Pancreas (tissue), 10 donors: ENCODE results near the gene CPM. TPM values are rescaled to one million over a fixed set of nuclear protein-coding genes. Genes with fewer than 3 reads are reported as not detected.
"Not testable (repeated sequence)": the region's sequence is repeated elsewhere in the genome, so short reads cannot be mapped to it uniquely, and the experiment has no call there.

ENCODE experiments used
- ATAC-seq, 4 donors: fragments of 200-7000 bp; cut with Tn5 transposase; one replicate each; pipeline versions ENCODE4 v1.8.0 to v1.9.1; 2020; ENCODE audit warnings: mild to moderate bottlenecking in 4 of 4, moderate library complexity in 4 of 4
- DNase-seq, 6 donors: peaks; one replicate each; pipeline ENCODE4 v3.0.0-alpha.2; 2020
- FAIRE-seq: peaks from 2 replicates; lab custom pipeline; 2012; peaks lifted over from hg19 to GRCh38; lab: Jason Lieb, UNC
- H3K27ac ChIP-seq, 4 donors: fragments of 200-600 bp; sonication (generic); 1 replicate in 3 of 4; 2 replicates in 1 of 4; pipeline versions ENCODE4 v1.5.0 to v1.8.0; 2020
- H3K27me3 ChIP-seq, 4 donors: fragments of 200-600 bp; one replicate each; pipeline ENCODE4 v1.8.0; 2021
- H3K36me3 ChIP-seq, 3 donors: fragments of 200-600 bp; sonication (generic) in 1 of 3; one replicate each; pipeline versions ENCODE4 v1.5.0 to v1.8.0; 2020 to 2021
- H3K4me1 ChIP-seq, 3 donors: fragments of 200-600 bp; one replicate each; pipeline ENCODE4 v1.8.0; 2021
- H3K4me3 ChIP-seq, 4 donors: fragments of 200-600 bp; sonication (generic) in 2 of 4; one replicate each; pipeline versions ENCODE4 v1.5.0 to v1.8.0; 2020 to 2021
- H3K9me3 ChIP-seq, 4 donors: fragments of 200-600 bp; one replicate each; pipeline ENCODE4 v1.8.0; 2021
- WGBS, 2 donors: extraction: QIAGEN DNeasy Blood & Tissue Kit; methylation state at CpG; one replicate each; pipeline ENCODE4 v1.1.7; 2013; 5-methylcytosine and 5-hydroxymethylcytosine counted together
- intact Hi-C, 3 donors: fragments of 100-400 bp; cut with DNase I; formaldehyde crosslinking; loops; one replicate each; pipeline versions ENCODE4 v1.11.1 to v1.14.2; 2022
- polyA plus RNA-seq, 2 donors: library from polyadenylated mRNA; stranded (reverse); fragments of 200-250 nt; gene quantifications; one replicate each; pipeline ENCODE4 v1.2.3, GENCODE V29; 2013
- total RNA-seq, 6 donors: library from RNA; stranded (reverse); fragmentation: NEBNext Ultra II Directional in 4 of 6; extraction: Animal tissue kit (Norgen Biotek cat#: 25700) in 4 of 6; gene quantifications; one replicate each; pipeline versions ENCODE4 v1.2.1 to v1.2.4, GENCODE V29; 2021 to 2023
- TF ChIP-seq, protein P1 (sequence below), 4 donors: fragments of 200-600 bp; sonication (generic) in 3 of 4; IDR thresholded peaks; one replicate each; pipeline versions ENCODE4 v1.5.0 to v1.8.0; 2021; ENCODE audit warnings: antibody characterized with exemption in 4 of 4
- donor health status: healthy with polysubstance abuse.
- donor health status: DM: no; HTN: no; CAD: no; lungs with moderate emphysema.
- donor health status: DM: no; HTN: no; CAD: no.
- donor health status: control.
- donor health status: control.
- donor health status: Bipolar disorder and iron deficiency.
- donor health status: DM: yes; HTN: yes; CAD: no.
- donor health status: DM: no; HTN: no; CAD: no.
- donor health status: DM: no; HTN: no; CAD: no.
- donor health status: DM: yes; HTN: yes; CAD: no.

The CPM gene
- total and polyA plus RNA-seq, 8 donors, result 4.3 to 49.2 (median 11.1) TPM

DNA sequence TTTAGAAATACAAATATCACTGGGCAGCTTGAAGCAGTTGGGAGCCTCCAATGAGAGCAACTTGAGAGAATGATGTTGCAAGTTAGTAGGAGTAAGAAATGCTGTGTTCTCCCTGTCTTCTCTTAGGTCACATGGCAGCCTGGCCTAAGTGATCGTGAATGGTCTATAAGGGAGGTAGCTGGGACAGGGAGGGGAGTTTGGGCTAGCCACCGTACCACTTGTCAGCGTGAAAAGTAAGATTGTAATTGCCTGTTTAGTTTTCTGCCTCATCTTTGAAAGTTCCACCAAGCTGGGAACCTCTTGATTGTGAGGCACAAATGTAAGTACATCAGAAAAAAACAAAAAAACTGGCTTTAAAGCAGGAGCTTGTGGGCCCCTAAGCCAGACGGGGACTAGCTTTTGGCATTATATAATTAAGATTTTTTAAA, 88.6 kb downstream of the CPM start:
- Histone ChIP-seq H3K9me3 (no peaks in the 10 kb centered on the region), H3K27ac (no peak overlapping the region), H3K4me1 (no peaks in the 10 kb centered on the region), H3K36me3 (peaks cover 0 to 43% (median 13%) of the 10 kb centered on the region in 3 donors), H3K27me3 (no peaks in the 10 kb centered on the region), H3K4me3 (no peak overlapping the region)
- ATAC-seq, result no peak
- TF ChIP-seq, protein P1, sequence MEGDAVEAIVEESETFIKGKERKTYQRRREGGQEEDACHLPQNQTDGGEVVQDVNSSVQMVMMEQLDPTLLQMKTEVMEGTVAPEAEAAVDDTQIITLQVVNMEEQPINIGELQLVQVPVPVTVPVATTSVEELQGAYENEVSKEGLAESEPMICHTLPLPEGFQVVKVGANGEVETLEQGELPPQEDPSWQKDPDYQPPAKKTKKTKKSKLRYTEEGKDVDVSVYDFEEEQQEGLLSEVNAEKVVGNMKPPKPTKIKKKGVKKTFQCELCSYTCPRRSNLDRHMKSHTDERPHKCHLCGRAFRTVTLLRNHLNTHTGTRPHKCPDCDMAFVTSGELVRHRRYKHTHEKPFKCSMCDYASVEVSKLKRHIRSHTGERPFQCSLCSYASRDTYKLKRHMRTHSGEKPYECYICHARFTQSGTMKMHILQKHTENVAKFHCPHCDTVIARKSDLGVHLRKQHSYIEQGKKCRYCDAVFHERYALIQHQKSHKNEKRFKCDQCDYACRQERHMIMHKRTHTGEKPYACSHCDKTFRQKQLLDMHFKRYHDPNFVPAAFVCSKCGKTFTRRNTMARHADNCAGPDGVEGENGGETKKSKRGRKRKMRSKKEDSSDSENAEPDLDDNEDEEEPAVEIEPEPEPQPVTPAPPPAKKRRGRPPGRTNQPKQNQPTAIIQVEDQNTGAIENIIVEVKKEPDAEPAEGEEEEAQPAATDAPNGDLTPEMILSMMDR (IDR thresholded peaks at IDR 0.05), result no peak
- DNase-seq, result no peak
- intact Hi-C loops, result no loop called here
- 93 to 94% methylated on average over 4 of the region's 4 CpGs for WGBS, 2 donors
- FAIRE-seq, result no peak

- no peak for ATAC-seq
- no peaks in the 10 kb centered on the region for H3K9me3 ChIP-seq
- TF ChIP-seq, protein P1 (IDR thresholded peaks at IDR 0.05), result no peak
- no peak overlapping the region for H3K27ac ChIP-seq
- WGBS, 2 donors, result 60 to 68% methylated on average over 2 of the region's 2 CpGs
- intact Hi-C loops, result no loop called here
- H3K4me3 ChIP-seq, result no peak overlapping the region
- no peaks in the 10 kb centered on the region for H3K27me3 ChIP-seq
- H3K36me3 ChIP-seq, result peaks cover 0 to 55% (median 22%) of the 10 kb centered on the region in 3 donors
- DNase-seq, result no peak
- H3K4me1 ChIP-seq, result no peaks in the 10 kb centered on the region
- no peak for FAIRE-seq
Measured at GRCh38 chr12:68842784-68843567, 90.0 kb downstream of the CPM start.

DNA sequence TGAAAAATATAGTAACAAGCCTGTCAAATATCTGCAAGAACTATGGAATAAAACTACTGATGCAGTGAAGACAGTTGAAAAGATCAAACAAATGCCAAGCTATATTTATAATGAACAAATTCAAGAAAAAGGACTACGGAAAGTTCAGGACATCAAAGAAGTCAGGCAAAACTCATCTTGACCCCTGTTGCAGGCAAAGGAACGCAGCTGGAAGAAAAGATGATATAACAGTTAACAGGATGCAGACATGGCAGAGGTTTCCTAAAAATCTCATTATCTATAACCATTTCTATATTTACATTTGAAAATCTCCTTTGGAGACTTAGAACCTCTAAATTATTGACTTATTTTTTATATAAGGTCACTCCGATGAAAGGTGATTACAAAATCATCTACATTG, 90.8 kb downstream of the CPM start:
- no peak overlapping the region for H3K27ac ChIP-seq
- no peak overlapping the region for H3K4me3 ChIP-seq
- H3K9me3 ChIP-seq, result no peaks in the 10 kb centered on the region
- ATAC-seq (no peak), FAIRE-seq (no peak), DNase-seq (no peak)
- H3K27me3 ChIP-seq, result no peaks in the 10 kb centered on the region
- peaks cover 0 to 64% (median 29%) of the 10 kb centered on the region in 3 donors for H3K36me3 ChIP-seq
- WGBS, 2 donors, result 91 to 93% methylated on average over 3 of the region's 3 CpGs
- TF ChIP-seq, protein P1 (IDR thresholded peaks at IDR 0.05), result no peak
- no peaks in the 10 kb centered on the region for H3K4me1 ChIP-seq
- intact Hi-C loops, result no loop called here

GRCh38 chr12:68841717-68842116, 91.3 kb downstream of the CPM start:
- H3K9me3 ChIP-seq, result no peaks in the 10 kb centered on the region
- FAIRE-seq, result no peak
- no peak overlapping the region for H3K27ac ChIP-seq
- intact Hi-C loops, result no loop called here
- no peaks in the 10 kb centered on the region for H3K4me1 ChIP-seq
- H3K36me3 ChIP-seq, result peaks cover 0 to 68% (median 29%) of the 10 kb centered on the region in 3 donors
- 93 to 94% methylated on average over 2 of the region's 2 CpGs for WGBS, 2 donors
- no peak for DNase-seq
- no peaks in the 10 kb centered on the region for H3K27me3 ChIP-seq
- no peak for ATAC-seq
- H3K4me3 ChIP-seq, result no peak overlapping the region
- TF ChIP-seq, protein P1 (IDR thresholded peaks at IDR 0.05), result no peak

GRCh38 chr12:68841175-68841574, 91.8 kb downstream of the CPM start:
- H3K9me3 ChIP-seq, ATAC-seq, FAIRE-seq, H3K4me3 ChIP-seq, DNase-seq, H3K4me1 ChIP-seq, H3K27me3 ChIP-seq, H3K27ac ChIP-seq, intact Hi-C loops: not testable (repeated sequence)
- 97 to 98% methylated on average over 5 of the region's 5 CpGs for whole genome bisulfite sequencing, 2 donors
- peaks cover 0 to 73% (median 29%) of the 10 kb centered on the region in 3 donors for H3K36me3 ChIP-seq
